Fibroblast of skin of right quadriceps (primary cell): ENCODE data around the gene ISOC2.
"Not testable (repeated sequence)": the region's sequence is repeated elsewhere in the genome, so short reads cannot be mapped to it uniquely, and the experiment has no call there.

Experiments
- DNase-seq: peaks from one replicate; pipeline ENCODE4 v3.0.0-alpha.2; 2013

The ISOC2 gene, protein sequence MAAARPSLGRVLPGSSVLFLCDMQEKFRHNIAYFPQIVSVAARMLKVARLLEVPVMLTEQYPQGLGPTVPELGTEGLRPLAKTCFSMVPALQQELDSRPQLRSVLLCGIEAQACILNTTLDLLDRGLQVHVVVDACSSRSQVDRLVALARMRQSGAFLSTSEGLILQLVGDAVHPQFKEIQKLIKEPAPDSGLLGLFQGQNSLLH

DNA sequence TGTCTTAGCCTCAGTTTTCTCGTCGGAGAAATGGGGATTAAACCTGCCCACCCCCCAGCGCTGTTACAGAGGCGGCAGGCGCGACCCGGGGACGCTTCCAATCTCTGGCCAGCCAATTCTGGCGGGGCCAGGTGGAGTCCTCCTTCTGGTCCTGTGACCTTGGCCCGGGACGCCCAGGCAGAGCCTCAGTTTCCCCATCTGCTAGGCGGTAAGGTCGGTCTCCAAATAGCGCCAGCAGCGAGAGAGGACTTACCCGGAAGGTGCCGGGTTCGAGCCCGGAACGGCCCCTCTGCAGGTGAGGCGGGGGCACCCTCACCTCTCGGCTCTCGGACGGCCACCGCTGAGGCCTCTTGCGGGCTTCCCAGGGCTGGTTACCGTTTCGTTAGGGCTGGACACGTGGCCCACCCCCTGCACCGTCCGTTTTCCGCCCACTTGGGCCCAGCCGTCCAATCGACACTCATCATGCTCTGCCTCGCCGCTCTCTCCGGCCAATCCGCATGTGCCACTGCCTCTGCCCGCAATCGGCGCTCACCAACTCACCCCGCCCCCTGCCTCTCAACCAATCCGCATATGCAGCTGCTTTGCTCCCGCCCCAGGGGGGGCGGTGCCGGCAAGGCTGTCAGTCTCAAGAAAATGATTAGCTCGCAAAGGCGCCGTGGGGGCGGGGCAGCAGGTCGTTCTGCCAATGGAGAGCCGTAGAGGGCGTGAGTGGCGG is at the start of gene ISOC2:
TSS of gene ISOC2 (minus strand) at position 384 of the 715 bp plus-strand sequence. CDS start 5,156 bp downstream, outside the sequence.
- DNase-seq = peak; percentile 100

- no peak for DNase-seq
Measured at GRCh38 chr19:55508120-55508519, 46.7 kb upstream of the ISOC2 start.

- no peak for DNase-seq
Measured at GRCh38 chr19:55504981-55505380, 43.5 kb upstream of the ISOC2 start.

DNA sequence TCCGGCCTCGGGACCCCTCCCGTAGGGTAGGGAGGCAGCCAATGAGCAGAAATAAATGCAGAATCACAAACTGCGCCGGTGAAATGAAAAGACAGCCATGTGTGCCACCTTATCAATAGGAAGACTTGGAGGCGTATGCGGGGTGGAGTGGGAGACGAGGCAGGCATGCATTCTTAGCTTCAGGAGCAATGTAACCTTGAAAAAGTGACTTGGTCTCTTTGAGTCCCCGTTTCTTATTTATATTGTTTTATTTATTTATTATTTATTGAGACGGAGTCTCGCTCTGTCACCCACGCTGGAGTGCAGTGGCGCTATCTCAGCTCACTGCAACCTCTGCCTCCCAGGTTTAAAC is 42.8 kb upstream of the ISOC2 start:
- no peak for DNase-seq

- DNase-seq = peak; percentile 92
Measured at GRCh38 chr19:55503502-55504251, 42.2 kb upstream of the ISOC2 start.

DNA sequence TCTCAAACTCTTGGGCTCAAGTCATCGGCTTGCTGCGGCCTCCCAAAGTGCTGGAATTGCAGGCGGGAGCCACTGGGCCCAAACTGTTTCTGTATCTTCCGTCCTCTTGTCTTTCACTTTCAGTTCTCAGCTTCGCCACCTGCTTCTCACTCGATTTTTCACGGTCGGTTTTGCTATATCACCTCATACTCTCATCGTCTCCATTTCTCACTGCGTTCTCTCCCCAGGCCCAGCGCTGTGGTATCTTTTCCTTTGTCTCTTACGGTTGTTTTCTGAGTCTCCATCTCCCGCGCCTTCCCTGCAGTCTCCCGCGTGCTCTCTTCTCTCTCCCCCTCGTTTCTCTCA is 41.7 kb upstream of the ISOC2 start:
- DNase-seq = no peak

GRCh38 chr19:55502197-55502952 is 40.9 kb upstream of the ISOC2 start:
- no peak for DNase-seq

GRCh38 chr19:55500368-55500952 is 39.0 kb upstream of the ISOC2 start:
- no peak for DNase-seq

- DNase-seq = no peak
Measured at GRCh38 chr19:55498246-55498840, 36.9 kb upstream of the ISOC2 start.

DNA sequence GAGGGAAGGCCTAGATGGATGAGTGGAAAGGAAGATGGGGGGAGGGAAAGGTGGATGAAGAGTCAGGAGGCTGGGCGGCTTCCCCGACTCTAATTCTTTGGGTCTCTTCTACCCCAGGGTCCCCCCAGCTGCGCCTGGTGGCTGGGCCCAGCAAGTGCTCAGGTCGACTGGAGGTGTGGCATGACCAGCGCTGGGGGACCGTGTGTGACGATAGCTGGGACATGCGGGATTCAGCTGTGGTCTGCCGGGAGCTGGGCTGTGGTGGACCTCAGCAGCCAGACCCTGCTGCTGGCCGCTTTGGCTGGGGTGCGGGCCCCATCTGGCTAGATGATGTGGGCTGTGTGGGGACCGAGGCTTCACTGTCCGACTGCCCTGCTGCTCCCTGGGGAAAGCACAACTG is 36.3 kb upstream of the ISOC2 start:
- no peak for DNase-seq

GRCh38 chr19:55496820-55497219 is 35.4 kb upstream of the ISOC2 start:
- not testable (repeated sequence) for DNase-seq

GRCh38 chr19:55495646-55496349 is 34.4 kb upstream of the ISOC2 start:
- no peak for DNase-seq

DNA sequence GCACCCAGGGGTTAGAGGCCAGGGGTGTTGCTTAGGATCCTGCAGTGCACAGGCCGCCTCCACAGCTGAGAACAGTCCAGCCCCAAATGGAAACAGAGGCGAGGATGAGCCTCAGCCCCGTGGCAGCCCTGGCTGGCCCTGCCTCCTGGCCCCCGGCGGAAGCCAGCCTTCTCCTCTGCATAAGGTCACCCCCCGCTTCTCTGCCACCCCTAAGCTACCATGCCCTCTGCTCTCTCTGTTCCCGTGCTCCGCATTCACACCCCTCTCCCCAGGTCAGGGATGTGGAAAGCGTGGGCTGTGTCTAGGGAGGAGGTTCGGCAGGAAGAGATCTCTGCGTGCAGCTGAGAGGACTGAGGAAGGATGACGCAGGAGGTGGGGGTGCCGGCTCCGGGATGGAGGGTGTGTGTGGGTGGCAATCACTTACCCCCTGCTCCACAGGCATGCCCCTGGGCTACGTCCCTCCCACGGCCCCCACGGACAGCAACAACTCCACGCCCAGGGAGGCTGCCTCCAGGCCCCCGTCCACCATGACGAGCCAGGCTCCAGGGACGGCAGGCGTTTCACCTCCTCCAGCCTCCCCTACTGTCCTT is 32.8 kb upstream of the ISOC2 start:
- DNase-seq = peak; percentile 42

GRCh38 chr19:55493645-55494171 is 32.3 kb upstream of the ISOC2 start:
- DNase-seq = no peak

- DNase-seq = peak; percentile 40
Measured at GRCh38 chr19:55493052-55493644, 31.7 kb upstream of the ISOC2 start.

GRCh38 chr19:55492362-55492944 is 31.0 kb upstream of the ISOC2 start:
- no peak for DNase-seq

- DNase-seq = no peak
Measured at GRCh38 chr19:55491546-55492360, 30.3 kb upstream of the ISOC2 start.

DNA sequence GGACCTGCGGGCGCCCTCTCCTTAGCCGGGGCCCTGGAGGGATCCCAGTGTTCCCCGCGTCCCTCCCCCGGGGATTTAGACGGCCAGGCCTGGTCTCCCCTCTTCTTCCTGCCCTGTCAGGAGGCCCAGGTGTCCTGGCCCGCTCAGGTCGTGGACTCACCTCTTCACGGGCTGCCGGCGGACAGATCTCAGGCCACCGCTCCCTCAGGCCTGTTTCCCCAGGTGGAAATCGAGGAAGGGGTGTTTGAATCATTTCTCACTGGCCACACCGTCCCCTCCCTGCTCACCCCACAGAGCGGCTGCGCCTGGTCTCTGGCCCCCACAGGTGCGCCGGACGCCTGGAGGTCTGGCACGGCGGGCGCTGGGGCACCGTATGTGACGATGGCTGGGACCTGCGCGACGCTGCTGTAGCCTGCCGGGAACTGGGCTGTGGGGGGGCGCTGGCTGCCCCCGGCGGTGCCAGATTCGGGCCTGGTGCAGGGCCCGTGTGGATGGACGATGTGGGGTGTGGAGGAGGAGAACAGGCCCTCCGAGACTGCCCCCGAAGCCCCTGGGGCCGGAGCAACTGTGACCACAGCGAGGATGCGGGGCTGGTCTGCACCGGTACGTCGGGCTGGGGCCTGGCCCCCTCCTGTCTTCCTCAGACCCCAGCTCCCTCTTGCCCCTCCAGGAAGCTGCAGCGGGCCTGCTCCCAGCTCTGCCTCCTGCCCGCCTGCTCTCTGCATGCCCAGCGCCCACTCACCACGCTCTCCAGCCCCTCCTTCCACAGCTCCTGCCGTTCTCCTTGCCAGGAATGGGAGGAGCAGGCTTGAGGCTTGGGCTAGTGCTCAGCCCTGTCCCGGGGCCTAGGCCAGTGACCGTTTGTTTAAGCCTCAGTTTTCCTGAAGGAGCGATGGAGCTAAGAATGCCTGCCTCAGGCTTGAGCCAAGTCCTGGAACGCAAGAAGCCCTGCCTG is 29.3 kb upstream of the ISOC2 start:
- DNase-seq = no peak
